ENCODE measurements around the gene HACD4. TPM values are rescaled to one million over a fixed set of nuclear protein-coding genes. Genes with fewer than 3 reads are reported as not detected.
"Not testable (repeated sequence)": the region's sequence is repeated elsewhere in the genome, so short reads cannot be mapped to it uniquely, and the experiment has no call there.

HACD4 gene
- total RNA-seq, 1 experiment from 2014 or later, result not detected

DNA sequence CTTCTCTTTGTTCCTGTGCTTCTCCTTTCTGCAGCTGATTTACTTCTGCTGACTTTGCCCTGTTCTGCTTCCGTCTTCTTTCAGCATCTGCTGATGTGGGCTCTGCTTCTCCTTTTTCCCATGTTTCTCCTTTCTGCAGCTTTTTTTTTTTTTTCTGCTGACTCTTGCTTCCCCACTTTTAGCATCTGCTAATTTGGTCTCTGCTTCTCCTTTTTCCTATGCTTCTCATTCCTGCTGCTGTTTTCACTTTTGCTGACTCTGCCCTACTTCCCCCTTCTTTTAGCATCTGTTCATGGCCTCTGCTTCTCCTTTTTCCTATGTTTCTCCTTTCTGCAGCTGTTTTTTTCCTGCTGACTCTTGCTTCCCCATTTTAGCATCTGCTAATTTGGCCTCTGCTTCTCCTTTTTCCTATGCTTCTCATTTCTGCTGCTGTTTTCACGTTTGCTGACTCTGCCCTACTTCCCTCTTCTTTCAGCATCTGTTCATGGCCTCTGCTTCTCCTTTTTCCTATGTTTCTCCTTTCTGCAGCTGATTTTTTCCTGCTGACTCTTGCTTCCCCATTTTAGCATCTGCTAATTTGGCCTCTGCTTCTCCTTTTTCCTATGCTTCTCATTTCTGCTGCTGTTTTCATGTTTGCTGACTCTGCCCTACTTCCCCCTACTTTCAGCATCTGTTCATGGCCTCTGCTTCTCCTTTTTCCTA, 58.0 kb downstream of the HACD4 start:
- not testable (repeated sequence) for DNase-seq (ENCODE audit: low read depth)

DNA sequence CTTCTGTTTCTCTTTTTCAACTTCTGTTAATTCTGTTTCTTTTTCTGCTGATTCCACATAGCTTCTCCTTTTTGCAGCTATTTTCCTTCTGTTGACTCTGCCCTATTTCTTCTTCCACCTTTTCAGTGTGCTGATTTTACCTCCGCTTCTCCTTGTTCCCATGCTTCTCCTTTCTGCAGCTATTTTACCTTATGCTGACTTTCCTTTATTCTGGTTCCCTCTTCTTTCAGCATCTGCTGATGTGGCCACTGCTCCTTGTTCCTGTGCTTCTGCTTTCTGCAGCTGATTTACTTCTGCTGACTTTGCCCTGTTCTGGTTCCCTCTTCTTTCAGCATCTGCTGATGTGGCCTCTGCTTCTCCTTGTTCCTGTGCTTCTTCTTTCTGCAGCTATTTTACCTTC, 58.8 kb downstream of the HACD4 start:
- DNase-seq (ENCODE audit: low read depth), result no peak

DNA sequence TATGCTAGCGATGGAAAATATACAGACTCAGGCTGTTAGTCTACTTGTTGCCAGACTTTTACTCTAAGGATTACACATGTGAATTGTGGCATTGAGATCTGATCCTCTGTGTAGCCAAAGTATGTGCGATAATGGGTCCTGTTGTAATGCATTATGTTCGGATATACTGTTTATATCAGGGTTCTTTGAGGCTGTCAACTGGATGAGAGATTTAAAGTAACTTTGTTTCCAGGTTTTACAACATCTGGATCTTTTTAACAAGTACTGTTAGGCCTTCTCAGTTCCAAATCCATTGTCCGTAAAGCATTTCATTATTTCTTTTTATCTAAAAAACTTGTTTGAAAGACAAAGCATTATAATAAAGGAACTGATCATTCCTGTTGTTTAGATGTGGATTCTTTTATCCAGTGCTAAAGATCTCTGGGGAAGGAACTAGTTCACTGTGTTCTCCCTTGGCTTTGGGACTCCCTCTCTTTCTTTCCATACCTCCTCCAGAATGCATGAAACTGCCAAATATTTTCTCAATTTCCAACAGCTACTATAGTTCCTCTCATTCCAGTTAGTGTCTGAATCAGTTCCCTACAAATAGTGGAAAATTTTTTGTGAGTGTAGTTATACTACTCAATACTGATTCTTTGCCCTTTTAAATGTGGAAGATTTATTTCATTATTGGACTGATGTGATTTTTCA, 68.8 kb downstream of the HACD4 start:
- DNase-seq (ENCODE audit: low read depth), result no peak

DNA sequence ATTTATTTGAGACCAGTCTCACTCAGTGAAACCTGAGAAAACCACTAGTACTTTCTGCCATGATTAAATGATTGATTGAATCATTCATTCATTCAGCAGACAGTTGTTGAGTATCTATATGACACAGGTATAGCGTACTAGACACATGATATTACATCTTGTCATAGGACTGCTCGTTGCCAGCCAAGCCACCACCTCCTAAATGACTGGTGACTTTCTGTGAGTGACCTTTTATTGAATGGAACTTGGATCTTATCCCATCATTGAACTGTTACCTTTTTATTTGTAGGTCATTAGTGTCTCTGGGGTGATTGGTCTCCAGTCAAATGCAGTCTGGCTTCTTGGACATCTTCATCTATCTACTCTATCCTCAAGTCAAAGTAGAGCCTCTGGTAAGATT, 80.7 kb downstream of the HACD4 start:
- DNase-seq (ENCODE audit: low read depth), result no peak

Other genes with a start within 250 kb of the HACD4 start
- not detected in 2 replicates for gene IFNB1, start 46.3 kb upstream of the HACD4 start, total RNA-seq (2014; rRNA removed; shearing (Covaris generic))
- gene IFNW1, start 110.2 kb upstream of the HACD4 start, total RNA-seq (2014; rRNA removed; shearing (Covaris generic)), result not detected in 2 replicates
- not detected in 2 replicates for gene IFNA21, start 135.0 kb upstream of the HACD4 start, total RNA-seq (2014; rRNA removed; shearing (Covaris generic))
- gene IFNA4, start 155.9 kb upstream of the HACD4 start, total RNA-seq (2014; rRNA removed; shearing (Covaris generic)), result not detected in 2 replicates
- gene IFNA7, start 170.6 kb upstream of the HACD4 start, total RNA-seq (2014; rRNA removed; shearing (Covaris generic)), result not detected in 2 replicates
- not detected in 2 replicates for gene IFNA10, start 175.5 kb upstream of the HACD4 start, total RNA-seq (2014; rRNA removed; shearing (Covaris generic))
- gene IFNA16, start 185.7 kb upstream of the HACD4 start, total RNA-seq (2014; rRNA removed; shearing (Covaris generic)), result not detected in 2 replicates
- not detected in 2 replicates for gene IFNA17, start 196.6 kb upstream of the HACD4 start, total RNA-seq (2014; rRNA removed; shearing (Covaris generic))
- not detected in 2 replicates for gene IFNA14, start 208.4 kb upstream of the HACD4 start, total RNA-seq (2014; rRNA removed; shearing (Covaris generic))